Thoracic aorta (tissue), 2 donors: ENCODE results near the gene EIF4E. TPM values are rescaled to one million over a fixed set of nuclear protein-coding genes. Genes with fewer than 3 reads are reported as not detected.
"Not testable (repeated sequence)": the region's sequence is repeated elsewhere in the genome, so short reads cannot be mapped to it uniquely, and the experiment has no call there.

Experiments
- ATAC-seq: fragments of 150-250 bp; one replicate; pipeline ENCODE4 v1.8.0; 2017; ENCODE audit warnings: low read depth; ENCODE audit not compliant: insufficient number of reproducible peaks, low FRiP score
- DNase-seq: peaks from one replicate; pipeline ENCODE4 v3.0.0-alpha.2; 2020; ENCODE audit warnings: low spot score
- H3K27ac ChIP-seq, 2 donors: fragments of 200-600 bp; sonication (generic); 1 replicate in 1 of 2; 2 replicates in 1 of 2; pipeline ENCODE4 v1.5.1; 2016; ENCODE audit warnings: mild to moderate bottlenecking in 2 of 2, moderate library complexity in 2 of 2
- H3K27me3 ChIP-seq: fragments of 200-600 bp; sonication (generic); replicated peaks from 2 replicates; pipeline ENCODE4 v1.6.0; 2016; ENCODE audit warnings: mild to moderate bottlenecking; ENCODE audit not compliant: insufficient read depth
- H3K36me3 ChIP-seq: fragments of 200-600 bp; sonication (generic); one replicate; pipeline ENCODE4 v1.5.1; 2016
- H3K4me1 ChIP-seq, 2 donors: fragments of 200-600 bp; sonication (generic); 1 replicate in 1 of 2; 2 replicates in 1 of 2; pipeline versions ENCODE4 v1.5.1 to v1.6.0; 2016; ENCODE audit warnings: low read depth in 2 of 2, mild to moderate bottlenecking in 1 of 2; ENCODE audit not compliant: control insufficient read depth in 1 of 2
- H3K4me3 ChIP-seq: fragments of 200-600 bp; sonication (generic); 2 replicates; pipeline ENCODE4 v1.5.1; 2016; ENCODE audit warnings: mild to moderate bottlenecking
- H3K9me3 ChIP-seq: fragments of 200-600 bp; sonication (generic); 2 replicates; pipeline ENCODE4 v1.5.1; 2016
- CTCF ChIP-seq: fragments of 200-600 bp; sonication (generic); IDR thresholded peaks from one replicate; pipeline ENCODE4 v1.5.1; 2019; ENCODE audit warnings: antibody characterized with exemption
- total RNA-seq, 2 donors: library from RNA; depleted of rRNA; stranded (reverse); fragments of >200 nt; gene quantifications; one replicate each; pipeline versions ENCODE4 v1.1.0 to v1.2.3, GENCODE V29; 2016

The EIF4E gene
- total RNA-seq, 2 donors from 2014 or later = 108 to 111 TPM

- H3K4me1 ChIP-seq = no peaks in the 10 kb centered on the region
- ATAC-seq = no peak
- DNase-seq = no peak
- H3K9me3 ChIP-seq = no peaks in the 10 kb centered on the region
- H3K36me3 ChIP-seq = peaks cover 7% of the 10 kb centered on the region
- no peaks in the 10 kb centered on the region for H3K27me3 ChIP-seq
- H3K4me3 ChIP-seq = no peak overlapping the region
- no peak for TF ChIP-seq CTCF
- no peak overlapping the region for H3K27ac ChIP-seq
Observed at GRCh38 chr4:98879515-98879914, 49.4 kb downstream of the EIF4E start.

- H3K9me3 ChIP-seq = no peaks in the 10 kb centered on the region
- no peaks in the 10 kb centered on the region for H3K36me3 ChIP-seq
- TF ChIP-seq CTCF = no peak
- no peak overlapping the region for H3K4me3 ChIP-seq
- no peaks in the 10 kb centered on the region for H3K4me1 ChIP-seq
- no peaks in the 10 kb centered on the region for H3K27me3 ChIP-seq
- DNase-seq (no peak), ATAC-seq (no peak)
- H3K27ac ChIP-seq = no peak overlapping the region
Observed at GRCh38 chr4:98873059-98873458, 55.9 kb downstream of the EIF4E start.

- H3K4me1 ChIP-seq, H3K36me3 ChIP-seq, DNase-seq, H3K9me3 ChIP-seq, ATAC-seq, H3K27me3 ChIP-seq, H3K27ac ChIP-seq, H3K4me3 ChIP-seq: not testable (repeated sequence)
Observed at GRCh38 chr4:98872120-98872906, 56.6 kb downstream of the EIF4E start.

- DNase-seq (no peak), ATAC-seq (no peak)
- Histone ChIP-seq H3K27me3 (no peaks in the 10 kb centered on the region), H3K9me3 (no peaks in the 10 kb centered on the region), H3K27ac (no peak overlapping the region), H3K4me3 (no peak overlapping the region), H3K36me3 (no peaks in the 10 kb centered on the region), H3K4me1 (no peaks in the 10 kb centered on the region)
- TF ChIP-seq CTCF = no peak
Observed at GRCh38 chr4:98867648-98868047, 61.3 kb downstream of the EIF4E start.

- H3K36me3 ChIP-seq = no peaks in the 10 kb centered on the region
- no peaks in the 10 kb centered on the region for H3K4me1 ChIP-seq
- TF ChIP-seq CTCF = no peak
- no peaks in the 10 kb centered on the region for H3K9me3 ChIP-seq
- no peaks in the 10 kb centered on the region for H3K27me3 ChIP-seq
- DNase-seq (no peak), ATAC-seq (no peak)
- no peak overlapping the region for H3K4me3 ChIP-seq
- H3K27ac ChIP-seq = no peak overlapping the region
Observed at GRCh38 chr4:98865059-98865458, 63.9 kb downstream of the EIF4E start.

GRCh38 chr4:98864560-98864959 is 64.4 kb downstream of the EIF4E start:
- Histone ChIP-seq H3K4me1 (no peaks in the 10 kb centered on the region), H3K9me3 (no peaks in the 10 kb centered on the region), H3K36me3 (no peaks in the 10 kb centered on the region), H3K27me3 (no peaks in the 10 kb centered on the region), H3K27ac (no peak overlapping the region), H3K4me3 (no peak overlapping the region)
- ATAC-seq (no peak), DNase-seq (no peak)
- no peak for TF ChIP-seq CTCF
